HEK293 (cell line): ENCODE results near the gene UBAC2.

ENCODE experiments used
- CTCF ChIA-PET: fragments of 350-600 bp; formaldehyde crosslinking; extraction: SDS; loops from one replicate; lab custom pipeline; 2021; ENCODE audit warnings: antibody characterized with exemption; lab: Yijun Ruan, JAX
- POLR2A ChIA-PET: fragments of 300-600 bp; formaldehyde crosslinking; extraction: SDS; loops from one replicate; lab custom pipeline; 2020; ENCODE audit warnings: antibody characterized with exemption, inconsistent platforms; lab: Yijun Ruan, JAX
- H3K27ac ChIP-seq: fragments of 200-500 bp; sonication (Bioruptor generic); 2 replicates; pipeline ENCODE4 v1.5.1; 2014; ENCODE audit warnings: low read depth, low read length, control low read depth, inconsistent platforms; ENCODE audit errors: extremely low read depth
- H3K36me3 ChIP-seq, 2 experiments: fragments of 200-500 bp in 1 of 2; sonication (Bioruptor generic) in 1 of 2; 1 replicate in 1 of 2; 2 replicates in 1 of 2; pipeline ENCODE4 v1.5.1; 2014 to 2017; ENCODE audit warnings: inconsistent platforms in 2 of 2, low read length in 2 of 2; ENCODE audit not compliant: control insufficient read depth in 2 of 2, insufficient read depth in 1 of 2
- H3K4me1 ChIP-seq: fragments of 200-500 bp; sonication (Bioruptor generic); 2 replicates; pipeline ENCODE4 v1.5.1; 2014; ENCODE audit warnings: mild to moderate bottlenecking, low read length, inconsistent platforms; ENCODE audit not compliant: control insufficient read depth, insufficient read depth
- H3K4me3 ChIP-seq: 2 replicates; pipeline ENCODE4 v1.5.1; 2011; ENCODE audit warnings: low read depth, mild to moderate bottlenecking, control low read depth, low read length, moderate library complexity
- H3K9me3 ChIP-seq: fragments of 200-500 bp; sonication (Bioruptor generic); 2 replicates; pipeline ENCODE4 v1.5.1; 2014; ENCODE audit warnings: low read depth, low read length, inconsistent platforms; ENCODE audit not compliant: control insufficient read depth, insufficient read depth
- FEZF1 ChIP-seq: fragments of 450-650 bp; formaldehyde crosslinking; IDR thresholded peaks from 2 replicates; pipeline ENCODE4 v1.5.1; 2016; ENCODE audit warnings: missing biosample characterization, missing genetic modification characterization
- GLIS1 ChIP-seq: fragments of 450-650 bp; formaldehyde crosslinking; IDR thresholded peaks from 2 replicates; pipeline ENCODE4 v1.5.1; 2016; ENCODE audit warnings: missing biosample characterization, missing genetic modification characterization
- MYNN ChIP-seq: fragments of 450-650 bp; formaldehyde crosslinking; IDR thresholded peaks from 2 replicates; pipeline ENCODE4 v1.5.1; 2016; ENCODE audit warnings: missing biosample characterization, missing genetic modification characterization, borderline replicate concordance
- PRDM1 ChIP-seq: fragments of 450-650 bp; formaldehyde crosslinking; IDR thresholded peaks from 2 replicates; pipeline ENCODE4; 2016; ENCODE audit warnings: missing biosample characterization, missing genetic modification characterization
- ZBTB10 ChIP-seq: fragments of 450-650 bp; formaldehyde crosslinking; IDR thresholded peaks from 2 replicates; pipeline ENCODE4 v1.5.1; 2016; ENCODE audit warnings: missing biosample characterization, missing genetic modification characterization
- ZBTB48 ChIP-seq: fragments of 450-650 bp; formaldehyde crosslinking; IDR thresholded peaks from 2 replicates; pipeline ENCODE4 v1.5.1; 2016; ENCODE audit warnings: missing biosample characterization, missing genetic modification characterization
- ZBTB6 ChIP-seq: fragments of 450-650 bp; formaldehyde crosslinking; IDR thresholded peaks from 2 replicates; pipeline ENCODE4 v1.5.1; 2017; ENCODE audit warnings: missing biosample characterization, missing genetic modification characterization
- ZNF292 ChIP-seq: fragments of 450-650 bp; formaldehyde crosslinking; IDR thresholded peaks from 2 replicates; pipeline ENCODE4 v1.5.1; 2016; ENCODE audit warnings: low read depth, missing biosample characterization, missing genetic modification characterization, borderline replicate concordance
- ZNF302 ChIP-seq: fragments of 450-650 bp; formaldehyde crosslinking; IDR thresholded peaks from 2 replicates; pipeline ENCODE4 v1.5.1; 2016; ENCODE audit warnings: missing biosample characterization, missing genetic modification characterization, low read depth
- ZNF366 ChIP-seq: fragments of 450-650 bp; formaldehyde crosslinking; conservative IDR thresholded peaks from 2 replicates; pipeline ENCODE4 v1.5.1; 2016; ENCODE audit warnings: missing biosample characterization, missing genetic modification characterization
- ZNF37A ChIP-seq: fragments of 450-650 bp; IDR thresholded peaks from 2 replicates; pipeline ENCODE4 v1.5.1; 2018; ENCODE audit warnings: missing biosample characterization, missing genetic modification characterization
- ZNF391 ChIP-seq: fragments of 450-650 bp; formaldehyde crosslinking; IDR thresholded peaks from 2 replicates; pipeline ENCODE4 v1.5.1; 2016; ENCODE audit warnings: low read depth, missing biosample characterization, missing genetic modification characterization, borderline replicate concordance
- ZNF416 ChIP-seq: fragments of 450-650 bp; formaldehyde crosslinking; IDR thresholded peaks from 2 replicates; pipeline ENCODE4 v1.5.1; 2016; ENCODE audit warnings: missing biosample characterization, missing genetic modification characterization
- ZNF501 ChIP-seq: fragments of 450-650 bp; formaldehyde crosslinking; IDR thresholded peaks from 2 replicates; pipeline ENCODE4 v1.5.1; 2016; ENCODE audit warnings: missing biosample characterization, missing genetic modification characterization
- ZNF747 ChIP-seq: fragments of 450-650 bp; formaldehyde crosslinking; IDR thresholded peaks from 2 replicates; pipeline ENCODE4 v1.5.1; 2016; ENCODE audit warnings: missing biosample characterization, missing genetic modification characterization
- ZNF830 ChIP-seq: fragments of 450-650 bp; IDR thresholded peaks from 2 replicates; pipeline ENCODE4 v1.5.0; 2018; ENCODE audit warnings: missing biosample characterization, missing genetic modification characterization, low read depth, mild to moderate bottlenecking, moderate library complexity
- TF ChIP-seq, protein P1 (sequence below): fragments of 450-650 bp; IDR thresholded peaks from 2 replicates; pipeline ENCODE4 v1.5.1; 2018; ENCODE audit warnings: missing biosample characterization, mild to moderate bottlenecking, missing genetic modification characterization
- TF ChIP-seq, protein P2 (sequence below): fragments of 450-650 bp; formaldehyde crosslinking; IDR thresholded peaks from 2 replicates; pipeline ENCODE4 v1.5.1; 2016; ENCODE audit warnings: missing biosample characterization, missing genetic modification characterization
- TF ChIP-seq, protein P3 (sequence below): fragments of 450-650 bp; formaldehyde crosslinking; IDR thresholded peaks from 2 replicates; pipeline ENCODE4 v1.5.0; 2017; ENCODE audit warnings: missing biosample characterization, missing genetic modification characterization, borderline replicate concordance
- TF ChIP-seq, protein P4 (sequence below): fragments of 450-650 bp; formaldehyde crosslinking; IDR thresholded peaks from 2 replicates; pipeline ENCODE4 v1.5.1; 2016; ENCODE audit warnings: missing biosample characterization, missing genetic modification characterization, low read depth

UBAC2 gene

GRCh38 chr13:99370481-99371275 lies 170.0 kb downstream of the UBAC2 start (continued):
- TF ChIP-seq, protein P1, sequence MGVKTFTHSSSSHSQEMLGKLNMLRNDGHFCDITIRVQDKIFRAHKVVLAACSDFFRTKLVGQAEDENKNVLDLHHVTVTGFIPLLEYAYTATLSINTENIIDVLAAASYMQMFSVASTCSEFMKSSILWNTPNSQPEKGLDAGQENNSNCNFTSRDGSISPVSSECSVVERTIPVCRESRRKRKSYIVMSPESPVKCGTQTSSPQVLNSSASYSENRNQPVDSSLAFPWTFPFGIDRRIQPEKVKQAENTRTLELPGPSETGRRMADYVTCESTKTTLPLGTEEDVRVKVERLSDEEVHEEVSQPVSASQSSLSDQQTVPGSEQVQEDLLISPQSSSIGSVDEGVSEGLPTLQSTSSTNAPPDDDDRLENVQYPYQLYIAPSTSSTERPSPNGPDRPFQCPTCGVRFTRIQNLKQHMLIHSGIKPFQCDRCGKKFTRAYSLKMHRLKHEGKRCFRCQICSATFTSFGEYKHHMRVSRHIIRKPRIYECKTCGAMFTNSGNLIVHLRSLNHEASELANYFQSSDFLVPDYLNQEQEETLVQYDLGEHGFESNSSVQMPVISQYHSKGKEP (tag by site-specific recombination) = no peak
- no peak for TF ChIP-seq ZNF391 (tag by site-specific recombination)
- TF ChIP-seq, protein P2, sequence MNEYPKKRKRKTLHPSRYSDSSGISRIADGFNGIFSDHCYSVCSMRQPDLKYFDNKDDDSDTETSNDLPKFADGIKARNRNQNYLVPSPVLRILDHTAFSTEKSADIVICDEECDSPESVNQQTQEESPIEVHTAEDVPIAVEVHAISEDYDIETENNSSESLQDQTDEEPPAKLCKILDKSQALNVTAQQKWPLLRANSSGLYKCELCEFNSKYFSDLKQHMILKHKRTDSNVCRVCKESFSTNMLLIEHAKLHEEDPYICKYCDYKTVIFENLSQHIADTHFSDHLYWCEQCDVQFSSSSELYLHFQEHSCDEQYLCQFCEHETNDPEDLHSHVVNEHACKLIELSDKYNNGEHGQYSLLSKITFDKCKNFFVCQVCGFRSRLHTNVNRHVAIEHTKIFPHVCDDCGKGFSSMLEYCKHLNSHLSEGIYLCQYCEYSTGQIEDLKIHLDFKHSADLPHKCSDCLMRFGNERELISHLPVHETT (tag by site-specific recombination) = no peak
- TF ChIP-seq FEZF1 = no peak
- no peak for TF ChIP-seq ZNF302 (tag by site-specific recombination)

DNA sequence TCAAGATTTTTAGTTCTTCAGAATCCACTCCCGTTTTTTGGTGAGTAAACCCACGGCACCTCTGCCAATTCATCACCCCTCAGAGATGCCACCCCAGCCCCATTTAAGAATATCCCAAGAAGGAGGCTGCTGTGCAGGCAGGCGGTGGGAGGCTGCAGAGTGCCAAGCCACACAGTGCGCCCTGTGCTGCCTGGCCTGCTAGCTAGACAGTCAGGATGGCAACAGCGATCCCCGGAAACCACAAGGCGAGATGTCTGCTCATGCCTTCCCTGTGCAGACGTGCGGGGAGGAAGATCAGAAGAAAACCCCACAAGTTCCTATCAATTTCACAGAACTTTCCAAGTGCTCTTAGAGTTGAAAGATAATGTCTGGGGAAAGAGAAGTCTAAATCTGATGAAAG lies 171.3 kb downstream of the UBAC2 start:
- Histone ChIP-seq H3K4me1 (no peaks in the 10 kb centered on the region), H3K36me3 (peaks cover 0 to 17% of the 10 kb centered on the region in 2 experiments; a peak in 1 of 3 replicates), H3K4me3 (no peak overlapping the region), H3K27ac (no peak overlapping the region), H3K9me3 (no peaks in the 10 kb centered on the region)
- POLR2A ChIA-PET = no interaction called here
- CTCF ChIA-PET = interaction anchor here (0.7 kb wide), 1 partner anchor 18 kb away, joined by 4 read pairs; no protein-coding TSS in a partner anchor
- TF ChIP-seq, protein P2 (tag by site-specific recombination) = no peak
- TF ChIP-seq ZBTB48 (tag by site-specific recombination) = no peak
- no peak for TF ChIP-seq ZNF416
- TF ChIP-seq PRDM1 (tag by site-specific recombination) = no peak
- TF ChIP-seq ZNF501 (tag by site-specific recombination) = no peak
- no peak for TF ChIP-seq ZNF292
- no peak for TF ChIP-seq ZNF37A (tag by site-specific recombination)
- TF ChIP-seq, protein P3, sequence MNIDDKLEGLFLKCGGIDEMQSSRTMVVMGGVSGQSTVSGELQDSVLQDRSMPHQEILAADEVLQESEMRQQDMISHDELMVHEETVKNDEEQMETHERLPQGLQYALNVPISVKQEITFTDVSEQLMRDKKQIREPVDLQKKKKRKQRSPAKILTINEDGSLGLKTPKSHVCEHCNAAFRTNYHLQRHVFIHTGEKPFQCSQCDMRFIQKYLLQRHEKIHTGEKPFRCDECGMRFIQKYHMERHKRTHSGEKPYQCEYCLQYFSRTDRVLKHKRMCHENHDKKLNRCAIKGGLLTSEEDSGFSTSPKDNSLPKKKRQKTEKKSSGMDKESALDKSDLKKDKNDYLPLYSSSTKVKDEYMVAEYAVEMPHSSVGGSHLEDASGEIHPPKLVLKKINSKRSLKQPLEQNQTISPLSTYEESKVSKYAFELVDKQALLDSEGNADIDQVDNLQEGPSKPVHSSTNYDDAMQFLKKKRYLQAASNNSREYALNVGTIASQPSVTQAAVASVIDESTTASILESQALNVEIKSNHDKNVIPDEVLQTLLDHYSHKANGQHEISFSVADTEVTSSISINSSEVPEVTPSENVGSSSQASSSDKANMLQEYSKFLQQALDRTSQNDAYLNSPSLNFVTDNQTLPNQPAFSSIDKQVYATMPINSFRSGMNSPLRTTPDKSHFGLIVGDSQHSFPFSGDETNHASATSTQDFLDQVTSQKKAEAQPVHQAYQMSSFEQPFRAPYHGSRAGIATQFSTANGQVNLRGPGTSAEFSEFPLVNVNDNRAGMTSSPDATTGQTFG (tag by site-specific recombination) = no peak
- no peak for TF ChIP-seq ZNF830 (tag by site-specific recombination)
- no peak for TF ChIP-seq ZBTB10
- TF ChIP-seq ZBTB6 (tag by site-specific recombination) = no peak
- TF ChIP-seq ZNF366 (tag by site-specific recombination) = no peak
- no peak for TF ChIP-seq MYNN (tag by site-specific recombination)
- TF ChIP-seq ZNF747 (tag by site-specific recombination) = no peak
- TF ChIP-seq GLIS1 = no peak
- TF ChIP-seq, protein P4, sequence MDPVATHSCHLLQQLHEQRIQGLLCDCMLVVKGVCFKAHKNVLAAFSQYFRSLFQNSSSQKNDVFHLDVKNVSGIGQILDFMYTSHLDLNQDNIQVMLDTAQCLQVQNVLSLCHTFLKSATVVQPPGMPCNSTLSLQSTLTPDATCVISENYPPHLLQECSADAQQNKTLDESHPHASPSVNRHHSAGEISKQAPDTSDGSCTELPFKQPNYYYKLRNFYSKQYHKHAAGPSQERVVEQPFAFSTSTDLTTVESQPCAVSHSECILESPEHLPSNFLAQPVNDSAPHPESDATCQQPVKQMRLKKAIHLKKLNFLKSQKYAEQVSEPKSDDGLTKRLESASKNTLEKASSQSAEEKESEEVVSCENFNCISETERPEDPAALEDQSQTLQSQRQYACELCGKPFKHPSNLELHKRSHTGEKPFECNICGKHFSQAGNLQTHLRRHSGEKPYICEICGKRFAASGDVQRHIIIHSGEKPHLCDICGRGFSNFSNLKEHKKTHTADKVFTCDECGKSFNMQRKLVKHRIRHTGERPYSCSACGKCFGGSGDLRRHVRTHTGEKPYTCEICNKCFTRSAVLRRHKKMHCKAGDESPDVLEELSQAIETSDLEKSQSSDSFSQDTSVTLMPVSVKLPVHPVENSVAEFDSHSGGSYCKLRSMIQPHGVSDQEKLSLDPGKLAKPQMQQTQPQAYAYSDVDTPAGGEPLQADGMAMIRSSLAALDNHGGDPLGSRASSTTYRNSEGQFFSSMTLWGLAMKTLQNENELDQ (tag by site-specific recombination) = no peak
